Measurements from ENCODE around the gene PDCD4. TPM values are rescaled to one million over a fixed set of nuclear protein-coding genes. Genes with fewer than 3 reads are reported as not detected.

Gene PDCD4
- total and polyA plus RNA-seq, 9 of the 15 experiments (the other 6 are each of a cell fraction or from before 2014, with no cell fraction given), result 12.9 to 44.1 (median 33.7) TPM

- TF ChIP-seq MED1 (CRISPR knock-in tag; IDR thresholded peaks at IDR 0.05; ENCODE audit: borderline replicate concordance) (no peak), FOS (IDR thresholded peaks at IDR 0.05; ENCODE audit: extremely low read depth, insufficient read length) (no peak), ZNF766 (CRISPR knock-in tag; conservative IDR thresholded peaks at IDR 0.05) (peak; percentile 59), RBM17 (IDR thresholded peaks at IDR 0.05; ENCODE audit: borderline replicate concordance, low read depth, low read length) (no peak), CREB3 (tag; conservative IDR thresholded peaks at IDR 0.05; ENCODE audit: low read depth) (no peak), FOXO4 (CRISPR knock-in tag; IDR thresholded peaks at IDR 0.05) (no peak), ZKSCAN3 (CRISPR knock-in tag; IDR thresholded peaks at IDR 0.05) (no peak), ZNF140 (CRISPR knock-in tag; IDR thresholded peaks at IDR 0.05) (no peak), CREB5 (CRISPR knock-in tag; IDR thresholded peaks at IDR 0.05) (no peak), ZHX1 (conservative IDR thresholded peaks at IDR 0.05; ENCODE audit: low read length) (no peak), THRB (CRISPR knock-in tag; conservative IDR thresholded peaks at IDR 0.05) (no peak), TAL1 (IDR thresholded peaks at IDR 0.05) (no peak), NR2F6 (CRISPR knock-in tag; IDR thresholded peaks at IDR 0.05) (no peak), HDAC6 (IDR thresholded peaks at IDR 0.05; ENCODE audit: low read depth, low read length) (no peak), ZBTB17 (CRISPR knock-in tag; IDR thresholded peaks at IDR 0.05) (no peak), ZBTB11 (CRISPR knock-in tag; IDR thresholded peaks at IDR 0.05) (no peak)
Measured at GRCh38 chr10:110864662-110865140, 7.0 kb upstream of the PDCD4 start (continued).
